ENCODE results near the gene TRIOBP.

GRCh38 chr22:37816543-37817180 is 119.8 kb downstream of the TRIOBP start:
- TF ChIP-seq CTCF (conservative IDR thresholded peaks at IDR 0.05) (no peak), EZH2 (IDR thresholded peaks at IDR 0.05; ENCODE audit: low read depth) (no peak)

Data from PC-9 (cell line).